ENCODE data around the gene ANKRD7. TPM values are rescaled to one million over a fixed set of nuclear protein-coding genes. Genes with fewer than 3 reads are reported as not detected.

The ANKRD7 gene, protein sequence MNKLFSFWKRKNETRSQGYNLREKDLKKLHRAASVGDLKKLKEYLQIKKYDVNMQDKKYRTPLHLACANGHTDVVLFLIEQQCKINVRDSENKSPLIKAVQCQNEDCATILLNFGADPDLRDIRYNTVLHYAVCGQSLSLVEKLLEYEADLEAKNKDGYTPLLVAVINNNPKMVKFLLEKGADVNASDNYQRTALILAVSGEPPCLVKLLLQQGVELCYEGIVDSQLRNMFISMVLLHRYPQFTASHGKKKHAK
- total RNA-seq (2022) (0.42 TPM in 1 of 2 replicates, not detected in the other), Bru-seq, nascent RNA (percentile 16 among the genes with signal in this experiment), BruChase-seq, experiment 1, labeled RNA remaining after a 6-hour chase (percentile 17 among the genes with signal in this experiment), BruChase-seq, experiment 2, labeled RNA remaining after a 2-hour chase (percentile 18 among the genes with signal in this experiment)
- long read RNA-seq, partial matches to known transcripts = 0 of 1 reads
- long read RNA-seq, other reads (novel, unspliced or antisense) = 1 of 1 reads

DNA sequence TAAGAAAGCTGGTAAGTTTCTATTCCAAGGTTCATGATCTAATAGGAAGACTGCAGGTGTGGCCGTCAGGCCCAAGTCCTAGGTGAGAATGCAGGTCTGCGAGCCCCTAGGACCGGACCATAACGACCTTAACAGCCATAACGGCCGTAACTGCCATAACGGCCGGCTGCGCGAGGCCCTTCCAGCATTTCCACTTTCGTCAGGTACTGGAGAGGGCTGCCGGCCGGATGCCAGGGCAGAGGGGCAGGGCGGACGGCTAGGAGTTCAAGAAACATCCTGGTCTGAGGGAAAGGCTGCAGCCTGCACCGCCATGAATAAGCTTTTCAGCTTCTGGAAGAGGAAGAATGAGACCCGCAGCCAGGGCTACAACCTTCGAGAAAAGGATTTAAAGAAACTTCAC is at the start of gene ANKRD7:
Gene ANKRD7 (plus strand): TSS at position 184 of the 400 bp plus-strand sequence. CDS start 127 bp downstream, at position 311.
- intact Hi-C loops (cut with micrococcal nuclease; ENCODE audit: unreplicated experiment) = no loop called here
- Mint-ChIP-seq H3K27ac (ENCODE audit: unreplicated experiment) (no peak within 1 kb of the TSS), H3K27me3 (ENCODE audit: unreplicated experiment) (no peaks in the 10 kb centered on the region), H3K36me3 (ENCODE audit: insufficient read depth, unreplicated experiment) (no peaks in the 10 kb centered on the region), H3K4me3 (ENCODE audit: low read depth, unreplicated experiment) (no peak within 1 kb of the TSS), H3K9me3 (ENCODE audit: low read depth, unreplicated experiment) (no peaks in the 10 kb centered on the region), H3K4me1 (ENCODE audit: low read depth, unreplicated experiment) (no peaks in the 10 kb centered on the region)
- no peak for DNase-seq
- CTCF ChIA-PET = no interaction called here
- TF ChIP-seq, protein P1, sequence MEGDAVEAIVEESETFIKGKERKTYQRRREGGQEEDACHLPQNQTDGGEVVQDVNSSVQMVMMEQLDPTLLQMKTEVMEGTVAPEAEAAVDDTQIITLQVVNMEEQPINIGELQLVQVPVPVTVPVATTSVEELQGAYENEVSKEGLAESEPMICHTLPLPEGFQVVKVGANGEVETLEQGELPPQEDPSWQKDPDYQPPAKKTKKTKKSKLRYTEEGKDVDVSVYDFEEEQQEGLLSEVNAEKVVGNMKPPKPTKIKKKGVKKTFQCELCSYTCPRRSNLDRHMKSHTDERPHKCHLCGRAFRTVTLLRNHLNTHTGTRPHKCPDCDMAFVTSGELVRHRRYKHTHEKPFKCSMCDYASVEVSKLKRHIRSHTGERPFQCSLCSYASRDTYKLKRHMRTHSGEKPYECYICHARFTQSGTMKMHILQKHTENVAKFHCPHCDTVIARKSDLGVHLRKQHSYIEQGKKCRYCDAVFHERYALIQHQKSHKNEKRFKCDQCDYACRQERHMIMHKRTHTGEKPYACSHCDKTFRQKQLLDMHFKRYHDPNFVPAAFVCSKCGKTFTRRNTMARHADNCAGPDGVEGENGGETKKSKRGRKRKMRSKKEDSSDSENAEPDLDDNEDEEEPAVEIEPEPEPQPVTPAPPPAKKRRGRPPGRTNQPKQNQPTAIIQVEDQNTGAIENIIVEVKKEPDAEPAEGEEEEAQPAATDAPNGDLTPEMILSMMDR (IDR thresholded peaks at IDR 0.05; ENCODE audit: unreplicated experiment) = no peak
- no TSS peak for BruUV-seq (replicated peaks)

DNA sequence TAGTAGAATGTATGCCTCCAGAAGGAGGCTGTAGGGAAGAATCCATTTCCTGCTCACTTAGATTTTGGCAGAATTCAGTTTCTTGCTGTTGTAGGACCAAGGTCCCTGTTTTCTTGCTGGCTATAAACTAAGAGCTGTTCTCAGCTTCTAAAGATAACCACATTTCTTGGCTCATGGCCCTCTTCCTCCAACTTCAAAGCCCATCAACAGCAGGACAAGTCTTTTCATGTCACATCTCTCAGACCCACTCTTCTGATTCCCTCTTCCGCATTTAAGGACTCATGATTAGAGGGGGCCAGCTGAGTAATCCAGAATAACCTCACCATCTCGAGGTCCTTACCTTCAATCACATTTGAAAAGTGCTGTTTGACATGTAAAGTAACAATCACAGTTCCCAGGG is 48.8 kb upstream of the ANKRD7 start:
- Mint-ChIP-seq H3K4me1 (ENCODE audit: low read depth, unreplicated experiment) (no peaks in the 10 kb centered on the region), H3K27ac (ENCODE audit: unreplicated experiment) (no peak overlapping the region), H3K4me3 (ENCODE audit: low read depth, unreplicated experiment) (no peak overlapping the region), H3K27me3 (ENCODE audit: unreplicated experiment) (no peaks in the 10 kb centered on the region), H3K9me3 (ENCODE audit: low read depth, unreplicated experiment) (no peaks in the 10 kb centered on the region), H3K36me3 (ENCODE audit: insufficient read depth, unreplicated experiment) (no peaks in the 10 kb centered on the region)
- no peak for DNase-seq
- TF ChIP-seq, protein P1 (IDR thresholded peaks at IDR 0.05; ENCODE audit: unreplicated experiment) = no peak
- no TSS peak for BruUV-seq (replicated peaks)
- intact Hi-C loops (cut with micrococcal nuclease; ENCODE audit: unreplicated experiment) = no loop called here
- CTCF ChIA-PET = no interaction called here

DNA sequence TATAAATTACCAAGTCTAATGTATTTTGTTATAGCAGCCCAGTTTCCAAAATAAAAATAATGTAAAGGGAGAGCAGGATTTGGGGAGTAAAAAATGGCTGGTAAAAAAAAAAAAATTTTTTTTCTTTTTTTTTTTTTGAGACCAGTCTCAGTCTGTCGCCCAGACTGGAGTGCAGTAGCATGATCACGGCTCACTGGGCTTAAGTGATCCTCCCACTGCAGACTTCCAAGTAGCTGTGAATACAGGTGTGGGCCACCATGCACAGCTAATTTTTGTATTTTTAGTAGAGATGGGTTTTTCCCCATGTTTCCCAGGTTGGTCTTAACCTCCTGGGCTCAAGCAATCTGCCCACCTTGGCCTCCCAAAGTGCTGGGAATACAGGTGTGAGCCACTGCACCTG is 45.3 kb upstream of the ANKRD7 start:
- DNase-seq = no peak
- no peaks in the 10 kb centered on the region for H3K9me3 Mint-ChIP-seq (ENCODE audit: low read depth, unreplicated experiment)
- BruUV-seq (replicated peaks) = no TSS peak
- CTCF ChIA-PET = no interaction called here
- TF ChIP-seq, protein P1 (IDR thresholded peaks at IDR 0.05; ENCODE audit: unreplicated experiment) = no peak
- H3K27me3 Mint-ChIP-seq (ENCODE audit: unreplicated experiment) = no peaks in the 10 kb centered on the region
- peaks cover 21% of the 10 kb centered on the region for H3K36me3 Mint-ChIP-seq (ENCODE audit: insufficient read depth, unreplicated experiment)
- H3K4me3 Mint-ChIP-seq (ENCODE audit: low read depth, unreplicated experiment) = no peak overlapping the region
- H3K4me1 Mint-ChIP-seq (ENCODE audit: low read depth, unreplicated experiment) = no peaks in the 10 kb centered on the region
- intact Hi-C loops (cut with micrococcal nuclease; ENCODE audit: unreplicated experiment) = no loop called here
- H3K27ac Mint-ChIP-seq (ENCODE audit: unreplicated experiment) = no peak overlapping the region

DNA sequence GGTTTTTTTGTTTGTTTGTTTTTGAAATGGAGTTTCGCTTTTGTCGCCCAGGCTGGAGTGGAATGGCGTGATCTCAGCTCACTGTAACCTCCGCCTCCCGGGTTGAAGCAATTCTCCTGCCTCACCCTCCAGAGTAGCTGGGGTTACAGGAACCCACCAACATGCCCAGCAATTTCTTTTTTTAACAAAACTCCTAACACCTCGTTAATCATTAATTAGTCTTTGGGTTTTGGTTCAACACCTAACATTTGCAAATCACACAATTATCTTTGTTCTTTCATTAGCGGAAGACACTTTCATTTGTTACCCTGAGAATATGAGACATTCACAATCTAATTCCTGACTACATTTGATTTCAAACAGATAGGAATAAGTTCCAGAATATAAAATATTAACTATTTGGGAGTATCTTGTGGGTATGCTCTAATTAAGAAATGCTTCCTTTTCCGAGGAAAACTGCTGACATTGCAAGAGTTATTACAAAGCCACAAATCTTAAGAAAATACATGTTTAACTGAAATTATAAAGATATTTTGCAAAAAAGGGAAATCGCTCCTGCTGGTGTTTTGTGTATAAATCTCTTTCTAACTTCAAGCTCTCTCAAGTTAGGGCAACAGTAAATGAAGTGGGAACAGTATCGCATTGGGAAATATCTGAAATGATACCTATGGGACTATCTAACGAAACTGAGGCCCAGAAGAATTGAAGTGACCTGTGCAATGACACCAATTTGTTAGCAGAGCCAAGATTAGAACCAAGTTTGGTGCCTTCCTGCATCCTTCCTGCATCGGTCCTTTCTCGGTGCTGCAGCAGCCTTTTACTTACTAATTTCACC is 41.7 kb upstream of the ANKRD7 start:
- Mint-ChIP-seq H3K9me3 (ENCODE audit: low read depth, unreplicated experiment) (no peaks in the 10 kb centered on the region), H3K4me3 (ENCODE audit: low read depth, unreplicated experiment) (peak overlapping the region; percentile 83), H3K27ac (ENCODE audit: unreplicated experiment) (peak overlapping the region; percentile 95), H3K4me1 (ENCODE audit: low read depth, unreplicated experiment) (peaks cover 14% of the 10 kb centered on the region), H3K36me3 (ENCODE audit: insufficient read depth, unreplicated experiment) (peaks cover 38% of the 10 kb centered on the region), H3K27me3 (ENCODE audit: unreplicated experiment) (no peaks in the 10 kb centered on the region)
- intact Hi-C loops (cut with micrococcal nuclease; ENCODE audit: unreplicated experiment) = no loop called here
- DNase-seq = peak; percentile 13
- CTCF ChIA-PET = no interaction called here
- no TSS peak for BruUV-seq (replicated peaks)
- TF ChIP-seq, protein P1 (IDR thresholded peaks at IDR 0.05; ENCODE audit: unreplicated experiment) = no peak

Data from Calu3 (cell line).